Right lobe of liver (tissue), 4 donors: ENCODE measurements around the gene TBXA2R.

Source experiments
- CTCF ChIP-seq, 4 donors: fragments of 200-600 bp in 3 of 4; fragments of 450-650 bp in 1 of 4; IDR thresholded peaks; one replicate each; pipeline versions ENCODE4 v1.5.1 to v1.8.0; 2016 to 2022; ENCODE audit warnings: antibody characterized with exemption in 4 of 4, mild to moderate bottlenecking in 2 of 4
- POLR2A ChIP-seq: fragments of 450-650 bp; IDR thresholded peaks from one replicate; pipeline ENCODE4 v1.6.1; 2017; ENCODE audit warnings: antibody characterized with exemption, mild to moderate bottlenecking
- donor health status: DM: no; HTN: no; CAD: no.
- donor health status: DM: no; HTN: no; CAD: no.
- donor health status: DM: no; HTN: yes; CAD: no.

GRCh38 chr19:3576696-3577443 lies 29.8 kb downstream of the TBXA2R start:
- TF ChIP-seq CTCF (IDR thresholded peaks at IDR 0.05) (no peak), POLR2A (no peak)
